RWPE2 (cell line): Measurements from ENCODE around the gene ABTB2.

Experiments
- ATAC-seq: fragments of 200-7000 bp; cut with Tn5 transposase; 3 replicates; pipeline ENCODE4 v1.9.1; 2021; ENCODE audit warnings: low read depth
- DNase-seq: peaks from one replicate; pipeline ENCODE4 v3.0.0-alpha.2; 2020; ENCODE audit warnings: low spot score
- H3K27ac ChIP-seq: fragments of 450-650 bp; 2 replicates; pipeline ENCODE4 v1.5.1; 2017; ENCODE audit warnings: mild to moderate bottlenecking; ENCODE audit not compliant: poor library complexity, severe bottlenecking
- H3K27me3 ChIP-seq: fragments of 250-450 bp; sonication (Bioruptor Pico); 2 replicates; pipeline ENCODE4 v1.5.1; 2021; ENCODE audit warnings: mild to moderate bottlenecking, moderate library complexity; ENCODE audit not compliant: insufficient read depth, poor library complexity, severe bottlenecking
- H3K36me3 ChIP-seq: fragments of 250-450 bp; sonication (Bioruptor Pico); 2 replicates; pipeline ENCODE4 v1.5.1; 2020; ENCODE audit warnings: low read depth, mild to moderate bottlenecking, moderate library complexity
- H3K4me1 ChIP-seq: fragments of 250-450 bp; sonication (Bioruptor Pico); 2 replicates; pipeline ENCODE4 v1.5.1; 2021; ENCODE audit warnings: mild to moderate bottlenecking, moderate library complexity; ENCODE audit not compliant: insufficient read depth, poor library complexity, severe bottlenecking
- H3K4me3 ChIP-seq: fragments of 250-450 bp; sonication (Bioruptor Pico); 2 replicates; pipeline ENCODE4 v1.5.1; 2021; ENCODE audit warnings: mild to moderate bottlenecking, moderate library complexity; ENCODE audit not compliant: severe bottlenecking
- H3K9me3 ChIP-seq: fragments of 250-450 bp; sonication (Bioruptor Pico); 2 replicates; pipeline ENCODE4 v1.5.1; 2021; ENCODE audit warnings: mild to moderate bottlenecking, moderate library complexity; ENCODE audit not compliant: severe bottlenecking
- TF ChIP-seq, protein P1 (sequence below): fragments of 450-650 bp; IDR thresholded peaks from one replicate; pipeline ENCODE4 v1.5.1; 2017; ENCODE audit warnings: mild to moderate bottlenecking, moderate library complexity; ENCODE audit not compliant: poor library complexity, severe bottlenecking

ABTB2 gene

DNA sequence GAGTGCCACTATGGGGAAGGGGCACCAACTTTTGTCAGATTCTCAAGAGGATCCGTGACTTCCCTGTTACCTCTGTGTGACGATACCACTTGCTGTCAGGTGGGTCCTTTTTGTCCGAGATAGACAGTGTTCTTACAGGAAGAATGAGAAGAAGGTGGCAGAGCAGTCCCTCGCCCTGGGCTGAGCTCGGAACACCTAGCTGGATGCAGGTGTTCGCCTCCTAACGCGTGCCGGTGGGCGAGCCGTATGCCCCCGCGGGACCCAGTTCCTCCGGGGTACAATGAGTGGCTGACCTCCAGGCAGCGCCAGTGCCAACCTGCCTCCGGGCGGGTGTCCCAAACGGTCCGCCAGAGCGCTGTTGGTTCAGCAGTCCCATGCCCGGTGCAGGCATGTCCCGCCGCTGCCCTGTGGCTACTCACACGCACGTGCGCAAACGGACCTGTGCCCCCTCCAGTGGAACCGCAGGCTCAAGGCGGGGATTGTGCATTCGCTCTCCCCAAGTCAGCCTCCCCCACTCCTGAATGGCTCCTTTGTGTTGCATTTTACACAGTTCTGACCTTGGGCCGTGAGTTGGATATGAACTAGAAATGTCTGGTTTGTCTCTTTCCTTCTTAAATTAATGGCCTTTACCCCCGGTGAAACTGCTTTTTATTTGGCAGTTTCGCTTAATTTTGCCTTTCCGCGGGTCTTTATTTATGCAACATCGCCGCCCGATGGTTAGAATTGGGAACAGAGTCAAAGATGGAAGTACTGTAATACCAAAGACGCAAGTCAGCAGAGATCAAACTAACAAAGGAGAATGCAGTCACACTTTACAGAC lies 1.1 kb upstream of the ABTB2 start:
- Histone ChIP-seq H3K27ac (peak overlapping the region; percentile 67), H3K4me3 (peak overlapping the region; percentile 37), H3K36me3 (no peaks in the 10 kb centered on the region), H3K9me3 (no peaks in the 10 kb centered on the region), H3K4me1 (no peaks in the 10 kb centered on the region), H3K27me3 (no peaks in the 10 kb centered on the region)
- peak; percentile 76 for DNase-seq
- TF ChIP-seq, protein P1, sequence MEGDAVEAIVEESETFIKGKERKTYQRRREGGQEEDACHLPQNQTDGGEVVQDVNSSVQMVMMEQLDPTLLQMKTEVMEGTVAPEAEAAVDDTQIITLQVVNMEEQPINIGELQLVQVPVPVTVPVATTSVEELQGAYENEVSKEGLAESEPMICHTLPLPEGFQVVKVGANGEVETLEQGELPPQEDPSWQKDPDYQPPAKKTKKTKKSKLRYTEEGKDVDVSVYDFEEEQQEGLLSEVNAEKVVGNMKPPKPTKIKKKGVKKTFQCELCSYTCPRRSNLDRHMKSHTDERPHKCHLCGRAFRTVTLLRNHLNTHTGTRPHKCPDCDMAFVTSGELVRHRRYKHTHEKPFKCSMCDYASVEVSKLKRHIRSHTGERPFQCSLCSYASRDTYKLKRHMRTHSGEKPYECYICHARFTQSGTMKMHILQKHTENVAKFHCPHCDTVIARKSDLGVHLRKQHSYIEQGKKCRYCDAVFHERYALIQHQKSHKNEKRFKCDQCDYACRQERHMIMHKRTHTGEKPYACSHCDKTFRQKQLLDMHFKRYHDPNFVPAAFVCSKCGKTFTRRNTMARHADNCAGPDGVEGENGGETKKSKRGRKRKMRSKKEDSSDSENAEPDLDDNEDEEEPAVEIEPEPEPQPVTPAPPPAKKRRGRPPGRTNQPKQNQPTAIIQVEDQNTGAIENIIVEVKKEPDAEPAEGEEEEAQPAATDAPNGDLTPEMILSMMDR = peak; percentile 98
- ATAC-seq = peak; percentile 30

DNA sequence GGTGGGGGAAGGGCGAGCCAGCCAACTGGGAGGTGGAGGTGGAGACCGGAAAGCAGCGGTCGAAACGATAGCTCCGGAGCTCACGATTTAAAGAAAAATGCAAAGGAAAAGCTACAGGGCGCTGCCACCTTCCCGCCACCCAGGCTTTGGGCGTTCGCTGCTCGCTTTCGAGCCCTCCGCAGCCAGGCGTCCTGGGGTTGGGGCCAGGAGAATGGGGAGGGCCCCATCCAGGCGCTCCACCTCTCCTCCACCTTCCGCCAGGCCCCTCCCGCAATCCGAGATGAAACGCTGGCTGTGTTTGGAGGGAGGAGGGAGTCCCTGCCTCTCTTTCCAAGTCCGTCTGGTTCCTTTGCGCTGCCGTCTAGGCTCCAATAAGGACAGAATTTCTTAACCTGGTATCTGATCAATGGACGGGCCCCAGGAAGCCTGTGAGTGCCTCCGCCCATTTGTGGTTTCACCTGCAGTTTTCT lies 483 bp upstream of the ABTB2 start:
- no peaks in the 10 kb centered on the region for H3K4me1 ChIP-seq
- no peaks in the 10 kb centered on the region for H3K27me3 ChIP-seq
- H3K4me3 ChIP-seq = peak overlapping the region; percentile 37
- TF ChIP-seq, protein P1 = no peak
- H3K9me3 ChIP-seq = no peaks in the 10 kb centered on the region
- no peaks in the 10 kb centered on the region for H3K36me3 ChIP-seq
- ATAC-seq = peak; percentile 48
- peak overlapping the region; percentile 67 for H3K27ac ChIP-seq
- peak; percentile 80 for DNase-seq

DNA sequence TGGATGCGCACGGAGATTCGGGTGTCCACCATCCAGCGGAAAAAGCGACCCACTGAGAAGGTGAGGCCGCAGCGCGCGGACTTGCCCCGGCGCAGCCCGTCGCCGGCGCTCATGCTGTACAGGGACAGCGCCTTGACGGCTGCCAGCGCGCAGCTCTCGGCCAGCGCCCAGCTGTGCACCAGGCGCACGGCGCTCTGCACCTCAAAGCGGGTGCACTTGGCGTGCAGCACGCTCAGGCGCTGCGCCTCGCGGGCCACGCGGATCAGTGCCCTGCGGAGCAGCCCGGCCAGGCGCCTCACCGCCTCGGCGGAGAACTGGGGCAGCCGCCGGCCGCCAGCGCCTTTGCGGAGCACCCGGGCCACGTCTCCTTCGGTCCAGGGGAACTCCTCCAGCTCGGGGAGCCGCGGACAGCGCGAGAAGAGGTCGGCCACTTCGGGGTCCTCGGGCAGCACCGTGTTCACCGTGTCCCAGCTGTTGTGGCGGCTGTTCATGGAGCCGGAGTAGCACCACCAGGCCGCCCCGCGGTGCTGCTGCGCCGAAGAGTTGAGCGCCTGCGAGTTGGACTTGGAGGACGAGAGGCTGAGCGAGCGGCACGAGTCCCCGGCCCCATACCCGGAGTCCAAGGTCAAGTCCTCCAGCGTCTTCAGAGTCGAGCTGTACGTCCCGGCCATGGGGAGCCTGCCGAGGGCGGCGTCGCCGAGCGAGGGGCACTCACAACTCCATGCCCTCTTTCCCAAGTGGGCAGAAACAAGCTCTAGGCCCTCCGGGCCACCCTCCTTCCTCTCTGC lies 703 bp downstream of the ABTB2 start:
- no peaks in the 10 kb centered on the region for H3K4me1 ChIP-seq
- no peaks in the 10 kb centered on the region for H3K36me3 ChIP-seq
- H3K9me3 ChIP-seq = no peaks in the 10 kb centered on the region
- H3K27me3 ChIP-seq = no peaks in the 10 kb centered on the region
- ATAC-seq = peak; percentile 36
- peak overlapping the region; percentile 67 for H3K27ac ChIP-seq
- H3K4me3 ChIP-seq = peak overlapping the region; percentile 46
- TF ChIP-seq, protein P1 = peak; percentile 12
- DNase-seq = peak; percentile 75

DNA sequence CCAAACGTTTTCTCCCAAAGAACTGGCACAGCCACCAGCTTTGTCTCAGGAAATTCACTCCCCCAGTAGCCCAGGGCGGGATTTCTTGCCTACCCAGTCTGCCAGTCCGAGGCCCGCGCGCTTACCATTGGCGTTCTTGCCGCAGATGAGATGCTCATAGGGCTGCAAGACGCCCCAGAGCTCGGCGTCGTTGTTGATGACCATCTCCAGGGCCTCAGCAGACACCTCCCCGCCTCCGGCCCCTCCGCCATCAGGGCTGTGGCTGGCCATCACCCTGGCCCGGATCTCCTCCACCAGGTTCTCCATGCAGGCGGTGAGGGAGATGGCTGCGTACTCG lies 1.3 kb downstream of the ABTB2 start:
- DNase-seq = peak; percentile 60
- H3K27ac ChIP-seq = no peak overlapping the region
- no peaks in the 10 kb centered on the region for H3K27me3 ChIP-seq

More for the DNA sequence above, 1.3 kb downstream of the ABTB2 start:
- H3K9me3 ChIP-seq = no peaks in the 10 kb centered on the region
- TF ChIP-seq, protein P1 = no peak
- H3K36me3 ChIP-seq = no peaks in the 10 kb centered on the region
- ATAC-seq = peak; percentile 0; the same call in 1 of the 3 replicates
- H3K4me1 ChIP-seq = no peaks in the 10 kb centered on the region
- peak overlapping the region; percentile 46 for H3K4me3 ChIP-seq
